WTC11 (cell line): ENCODE data around the gene AKT1S1. TPM values are rescaled to one million over a fixed set of nuclear protein-coding genes. Genes with fewer than 3 reads are reported as not detected.

Experiments used
- ATAC-seq: fragments of 200-7000 bp; cut with Tn5 transposase; 2 replicates; pipeline ENCODE4 v1.10.0; 2021; ENCODE audit warnings: mild to moderate bottlenecking, moderate library complexity
- CTCF ChIA-PET: fragments of 300-600 bp; sonication (Branson Sonifier 250); formaldehyde crosslinking; loops from one replicate; lab custom pipeline; 2021; ENCODE audit warnings: antibody characterized with exemption; lab: Charles Lee
- POLR2A ChIA-PET: fragments of 350-600 bp; sonication (Branson Sonifier 250); formaldehyde crosslinking; loops from one replicate; lab custom pipeline; 2021; ENCODE audit warnings: antibody characterized with exemption; lab: Charles Lee
- DNase-seq: peaks from one replicate; pipeline ENCODE4 v3.0.0; 2021; ENCODE audit warnings: low spot score
- H3K27ac Mint-ChIP-seq: 2 replicates; pipeline ENCODE4 v1.8.0; 2021; ENCODE audit warnings: mixed read lengths
- H3K27me3 Mint-ChIP-seq: 2 replicates; pipeline ENCODE4 v1.8.0; 2021; ENCODE audit warnings: low read depth, mild to moderate bottlenecking, moderate library complexity, mixed read lengths
- H3K36me3 Mint-ChIP-seq: 2 replicates; pipeline ENCODE4 v1.8.0; 2021; ENCODE audit warnings: mixed read lengths
- H3K4me1 Mint-ChIP-seq: 2 replicates; pipeline ENCODE4 v1.8.0; 2022; ENCODE audit warnings: mixed read lengths
- H3K4me3 Mint-ChIP-seq: 2 replicates; pipeline ENCODE4 v1.8.0; 2021; ENCODE audit warnings: mild to moderate bottlenecking, moderate library complexity, mixed read lengths
- H3K9me3 Mint-ChIP-seq: 2 replicates; pipeline ENCODE4 v1.8.0; 2021; ENCODE audit warnings: mixed read lengths
- CREB1 ChIP-seq: sonication (generic); formaldehyde crosslinking; IDR thresholded peaks from 2 replicates; pipeline ENCODE4 v1.8.0; 2023; ENCODE audit warnings: mild to moderate bottlenecking, missing genetic modification reagents
- CREM ChIP-seq: sonication (generic); formaldehyde crosslinking; IDR thresholded peaks from 2 replicates; pipeline ENCODE4 v1.8.1; 2022; ENCODE audit warnings: mild to moderate bottlenecking, missing genetic modification reagents, moderate library complexity
- EMX1 ChIP-seq: fragments of 250-450 bp; sonication (Bioruptor Pico); IDR thresholded peaks from 2 replicates; pipeline ENCODE4 v1.8.0; 2021; ENCODE audit warnings: mild to moderate bottlenecking
- ETV6 ChIP-seq: sonication (generic); formaldehyde crosslinking; IDR thresholded peaks from 2 replicates; pipeline ENCODE4 v1.8.1; 2022; ENCODE audit warnings: mild to moderate bottlenecking, missing genetic modification reagents
- FOXP1 ChIP-seq: sonication (generic); formaldehyde crosslinking; IDR thresholded peaks from 2 replicates; pipeline ENCODE4 v1.8.0; 2022; ENCODE audit warnings: missing genetic modification reagents, mild to moderate bottlenecking, moderate library complexity, borderline replicate concordance
- GABPB1 ChIP-seq: sonication (generic); formaldehyde crosslinking; IDR thresholded peaks from 2 replicates; pipeline ENCODE4 v1.8.1; 2023; ENCODE audit warnings: mild to moderate bottlenecking, missing genetic modification reagents
- GRHL2 ChIP-seq: fragments of 250-450 bp; sonication (Bioruptor Pico); IDR thresholded peaks from 2 replicates; pipeline ENCODE4 v1.8.0; 2022; ENCODE audit warnings: mild to moderate bottlenecking, moderate library complexity; ENCODE audit not compliant: insufficient replicate concordance, severe bottlenecking
- GTF2I ChIP-seq: fragments of 250-450 bp; sonication (Bioruptor Pico); conservative IDR thresholded peaks from 2 replicates; pipeline ENCODE4 v1.4.0; 2021; ENCODE audit warnings: mild to moderate bottlenecking
- KAT7 ChIP-seq: sonication (generic); formaldehyde crosslinking; IDR thresholded peaks from 2 replicates; pipeline ENCODE4 v1.8.1; 2023; ENCODE audit warnings: missing genetic modification reagents, mild to moderate bottlenecking, borderline replicate concordance
- MYBL2 ChIP-seq: sonication (generic); formaldehyde crosslinking; IDR thresholded peaks from 2 replicates; pipeline ENCODE4 v1.8.1; 2023; ENCODE audit warnings: mild to moderate bottlenecking, moderate library complexity, missing genetic modification reagents
- NFATC4 ChIP-seq: fragments of 250-450 bp; sonication (Bioruptor Pico); IDR thresholded peaks from 2 replicates; pipeline ENCODE4 v1.9.0; 2021; ENCODE audit warnings: mild to moderate bottlenecking
- SMAD3 ChIP-seq: sonication (generic); formaldehyde crosslinking; IDR thresholded peaks from 2 replicates; pipeline ENCODE4 v1.8.0; 2022; ENCODE audit warnings: missing genetic modification reagents, mild to moderate bottlenecking, borderline replicate concordance
- ZNF232 ChIP-seq: sonication (generic); formaldehyde crosslinking; IDR thresholded peaks from 2 replicates; pipeline ENCODE4 v1.8.0; 2022; ENCODE audit warnings: mild to moderate bottlenecking, missing genetic modification reagents
- ZNF396 ChIP-seq: fragments of 250-450 bp; sonication (Bioruptor Pico); IDR thresholded peaks from 2 replicates; pipeline ENCODE4 v1.8.0; 2021; ENCODE audit warnings: mild to moderate bottlenecking, moderate library complexity, borderline replicate concordance
- ZNF671 ChIP-seq: fragments of 250-450 bp; sonication (Bioruptor Pico); IDR thresholded peaks from 2 replicates; pipeline ENCODE4 v1.8.0; 2021; ENCODE audit warnings: mild to moderate bottlenecking
- total RNA-seq: library from RNA; stranded (reverse); gene quantifications from 3 replicates; pipeline ENCODE4 v1.2.3, GENCODE V29; 2021
- TF ChIP-seq, protein P1 (sequence below): sonication (generic); formaldehyde crosslinking; IDR thresholded peaks from 2 replicates; pipeline ENCODE4 v1.8.0; 2022; ENCODE audit warnings: mild to moderate bottlenecking, missing genetic modification reagents
- TF ChIP-seq, protein P2 (sequence below): sonication (generic); formaldehyde crosslinking; IDR thresholded peaks from 2 replicates; pipeline ENCODE4 v1.8.1; 2023; ENCODE audit warnings: mild to moderate bottlenecking, missing genetic modification reagents, moderate library complexity
- TF ChIP-seq, protein P3 (sequence below): sonication (generic); formaldehyde crosslinking; IDR thresholded peaks from 2 replicates; pipeline ENCODE4 v1.8.0; 2023; ENCODE audit warnings: mild to moderate bottlenecking, missing genetic modification reagents
- TF ChIP-seq, protein P4 (sequence below): sonication (generic); formaldehyde crosslinking; IDR thresholded peaks from 2 replicates; pipeline ENCODE4 v1.8.1; 2022; ENCODE audit warnings: mild to moderate bottlenecking, moderate library complexity, missing genetic modification reagents

AKT1S1 gene
- total RNA-seq, 1 experiment from 2014 or later, result 47.8 TPM

DNA sequence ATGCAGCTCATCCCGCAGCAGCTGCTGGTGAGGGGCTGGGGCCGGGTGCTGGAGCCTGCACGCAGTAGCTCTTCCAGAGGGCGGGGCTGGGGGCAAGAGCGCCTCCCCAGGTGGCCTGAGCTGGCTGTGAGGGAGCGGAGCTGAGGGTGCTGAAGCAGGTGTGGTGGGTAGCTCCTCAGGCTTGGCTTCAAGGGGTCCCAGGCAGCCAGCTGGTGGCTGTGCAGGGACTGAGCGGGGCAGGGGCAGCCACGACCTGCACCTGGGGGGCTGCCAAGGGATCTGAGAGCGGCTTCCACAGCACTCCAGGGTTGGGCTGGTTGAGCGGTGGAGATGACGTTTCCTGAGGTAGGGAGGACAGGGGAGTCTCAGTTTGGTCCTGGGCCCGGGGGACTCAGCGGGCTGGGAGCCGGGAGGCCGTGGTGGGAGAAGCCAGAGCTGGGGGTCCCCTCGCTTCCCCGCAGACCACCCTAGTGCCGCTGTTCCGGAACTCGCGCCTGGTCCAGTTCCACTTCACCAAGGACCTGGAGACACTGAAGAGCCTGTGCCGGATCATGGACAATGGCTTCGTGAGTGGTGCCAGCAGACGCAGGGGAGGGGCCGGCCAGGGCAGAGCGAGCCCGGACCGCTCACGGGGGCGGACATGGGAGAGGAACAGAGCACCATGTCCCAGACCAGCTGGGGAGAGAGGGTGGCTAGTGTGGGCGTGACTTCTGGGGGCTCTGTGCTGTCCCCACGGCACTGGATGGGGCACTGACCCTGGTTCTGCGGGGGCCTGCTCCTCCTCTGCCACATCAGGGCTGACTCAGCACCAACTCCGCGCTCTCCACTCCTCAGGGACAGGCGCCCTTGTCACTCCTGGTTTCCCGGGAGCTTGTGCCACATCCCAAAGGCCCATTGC, 18.8 kb downstream of the AKT1S1 start:
- no peak overlapping the region for H3K4me3 Mint-ChIP-seq
- peaks cover 23% of the 10 kb centered on the region for H3K36me3 Mint-ChIP-seq
- no peak for ATAC-seq
- ChIA-PET POLR2A (interaction anchor here (0.5 to 2.4 kb wide), 5 partner anchors 8 to 365 kb away, joined by 3 to 7 read pairs (median 4); partner anchors contain the start of gene PNKP), CTCF (interaction anchor here (0.6 to 2.1 kb wide), 3 partner anchors 8 to 45 kb away, joined by 3 to 6 read pairs (median 5); partner anchors contain the start of gene FUZ)
- peaks cover 14% of the 10 kb centered on the region for H3K4me1 Mint-ChIP-seq
- TF ChIP-seq CREM (CRISPR knock-in tag) (0 out of 2 replicates have a peak, but pooled peaks have one; percentile 8), GRHL2 (CRISPR knock-in tag) (no peak), GABPB1 (no peak), ZNF671 (CRISPR knock-in tag) (peak; percentile 52; the same call in 1 of the 2 replicates), ZNF396 (CRISPR knock-in tag) (no peak), KAT7 (CRISPR knock-in tag) (no peak)
- TF ChIP-seq, protein P1, sequence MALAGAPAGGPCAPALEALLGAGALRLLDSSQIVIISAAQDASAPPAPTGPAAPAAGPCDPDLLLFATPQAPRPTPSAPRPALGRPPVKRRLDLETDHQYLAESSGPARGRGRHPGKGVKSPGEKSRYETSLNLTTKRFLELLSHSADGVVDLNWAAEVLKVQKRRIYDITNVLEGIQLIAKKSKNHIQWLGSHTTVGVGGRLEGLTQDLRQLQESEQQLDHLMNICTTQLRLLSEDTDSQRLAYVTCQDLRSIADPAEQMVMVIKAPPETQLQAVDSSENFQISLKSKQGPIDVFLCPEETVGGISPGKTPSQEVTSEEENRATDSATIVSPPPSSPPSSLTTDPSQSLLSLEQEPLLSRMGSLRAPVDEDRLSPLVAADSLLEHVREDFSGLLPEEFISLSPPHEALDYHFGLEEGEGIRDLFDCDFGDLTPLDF (CRISPR knock-in tag), result no peak
- TF ChIP-seq, protein P2, sequence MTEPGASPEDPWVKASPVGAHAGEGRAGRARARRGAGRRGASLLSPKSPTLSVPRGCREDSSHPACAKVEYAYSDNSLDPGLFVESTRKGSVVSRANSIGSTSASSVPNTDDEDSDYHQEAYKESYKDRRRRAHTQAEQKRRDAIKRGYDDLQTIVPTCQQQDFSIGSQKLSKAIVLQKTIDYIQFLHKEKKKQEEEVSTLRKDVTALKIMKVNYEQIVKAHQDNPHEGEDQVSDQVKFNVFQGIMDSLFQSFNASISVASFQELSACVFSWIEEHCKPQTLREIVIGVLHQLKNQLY (CRISPR knock-in tag), result 0 out of 2 replicates have a peak, but pooled peaks have one; percentile 21
- TF ChIP-seq, protein P3, sequence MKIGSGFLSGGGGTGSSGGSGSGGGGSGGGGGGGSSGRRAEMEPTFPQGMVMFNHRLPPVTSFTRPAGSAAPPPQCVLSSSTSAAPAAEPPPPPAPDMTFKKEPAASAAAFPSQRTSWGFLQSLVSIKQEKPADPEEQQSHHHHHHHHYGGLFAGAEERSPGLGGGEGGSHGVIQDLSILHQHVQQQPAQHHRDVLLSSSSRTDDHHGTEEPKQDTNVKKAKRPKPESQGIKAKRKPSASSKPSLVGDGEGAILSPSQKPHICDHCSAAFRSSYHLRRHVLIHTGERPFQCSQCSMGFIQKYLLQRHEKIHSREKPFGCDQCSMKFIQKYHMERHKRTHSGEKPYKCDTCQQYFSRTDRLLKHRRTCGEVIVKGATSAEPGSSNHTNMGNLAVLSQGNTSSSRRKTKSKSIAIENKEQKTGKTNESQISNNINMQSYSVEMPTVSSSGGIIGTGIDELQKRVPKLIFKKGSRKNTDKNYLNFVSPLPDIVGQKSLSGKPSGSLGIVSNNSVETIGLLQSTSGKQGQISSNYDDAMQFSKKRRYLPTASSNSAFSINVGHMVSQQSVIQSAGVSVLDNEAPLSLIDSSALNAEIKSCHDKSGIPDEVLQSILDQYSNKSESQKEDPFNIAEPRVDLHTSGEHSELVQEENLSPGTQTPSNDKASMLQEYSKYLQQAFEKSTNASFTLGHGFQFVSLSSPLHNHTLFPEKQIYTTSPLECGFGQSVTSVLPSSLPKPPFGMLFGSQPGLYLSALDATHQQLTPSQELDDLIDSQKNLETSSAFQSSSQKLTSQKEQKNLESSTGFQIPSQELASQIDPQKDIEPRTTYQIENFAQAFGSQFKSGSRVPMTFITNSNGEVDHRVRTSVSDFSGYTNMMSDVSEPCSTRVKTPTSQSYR, result 0 out of 2 replicates have a peak, but pooled peaks have one; percentile 22
- H3K27ac Mint-ChIP-seq, result no peak overlapping the region
- DNase-seq, result no peak
- H3K9me3 Mint-ChIP-seq, result no peaks in the 10 kb centered on the region
- no peaks in the 10 kb centered on the region; the same call in 1 of the 2 replicates for H3K27me3 Mint-ChIP-seq

DNA sequence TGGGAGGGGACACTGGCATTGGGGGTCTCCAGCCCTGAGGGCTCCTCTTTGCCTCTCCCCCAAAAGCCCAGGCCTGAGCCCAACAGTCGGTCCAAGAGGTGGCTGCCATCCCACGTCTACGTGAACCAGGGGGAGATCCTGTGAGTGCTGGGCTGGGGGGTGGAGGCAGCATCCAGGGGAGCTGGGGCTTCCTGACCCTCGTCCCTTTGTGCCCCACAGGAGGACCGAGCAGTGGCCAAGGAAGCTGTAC, 19.4 kb downstream of the AKT1S1 start:
- no peaks in the 10 kb centered on the region; the same call in 1 of the 2 replicates for H3K27me3 Mint-ChIP-seq
- no peaks in the 10 kb centered on the region for H3K9me3 Mint-ChIP-seq
- H3K4me1 Mint-ChIP-seq, result peaks cover 15% of the 10 kb centered on the region
- DNase-seq (no peak), ATAC-seq (no peak)
- H3K36me3 Mint-ChIP-seq, result peaks cover 20% of the 10 kb centered on the region
- TF ChIP-seq, protein P4, sequence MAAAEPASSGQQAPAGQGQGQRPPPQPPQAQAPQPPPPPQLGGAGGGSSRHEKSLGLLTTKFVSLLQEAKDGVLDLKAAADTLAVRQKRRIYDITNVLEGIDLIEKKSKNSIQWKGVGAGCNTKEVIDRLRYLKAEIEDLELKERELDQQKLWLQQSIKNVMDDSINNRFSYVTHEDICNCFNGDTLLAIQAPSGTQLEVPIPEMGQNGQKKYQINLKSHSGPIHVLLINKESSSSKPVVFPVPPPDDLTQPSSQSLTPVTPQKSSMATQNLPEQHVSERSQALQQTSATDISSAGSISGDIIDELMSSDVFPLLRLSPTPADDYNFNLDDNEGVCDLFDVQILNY (CRISPR knock-in tag), result no peak
- 0 out of 2 replicates have a peak, but pooled peaks have one; percentile 15 for TF ChIP-seq CREM (CRISPR knock-in tag)
- ChIA-PET CTCF (interaction anchor here (1.0 to 2.1 kb wide), 2 partner anchors 9 to 45 kb away, joined by 5 to 6 read pairs; partner anchors contain the start of gene FUZ), POLR2A (interaction anchor here (0.6 to 2.4 kb wide), 4 partner anchors 7 to 12 kb away, joined by 3 to 7 read pairs (median 4); partner anchors contain the start of gene PNKP)
- H3K27ac Mint-ChIP-seq, result peak overlapping the region; percentile 19; the same call in 1 of the 2 replicates
- H3K4me3 Mint-ChIP-seq, result no peak overlapping the region

DNA sequence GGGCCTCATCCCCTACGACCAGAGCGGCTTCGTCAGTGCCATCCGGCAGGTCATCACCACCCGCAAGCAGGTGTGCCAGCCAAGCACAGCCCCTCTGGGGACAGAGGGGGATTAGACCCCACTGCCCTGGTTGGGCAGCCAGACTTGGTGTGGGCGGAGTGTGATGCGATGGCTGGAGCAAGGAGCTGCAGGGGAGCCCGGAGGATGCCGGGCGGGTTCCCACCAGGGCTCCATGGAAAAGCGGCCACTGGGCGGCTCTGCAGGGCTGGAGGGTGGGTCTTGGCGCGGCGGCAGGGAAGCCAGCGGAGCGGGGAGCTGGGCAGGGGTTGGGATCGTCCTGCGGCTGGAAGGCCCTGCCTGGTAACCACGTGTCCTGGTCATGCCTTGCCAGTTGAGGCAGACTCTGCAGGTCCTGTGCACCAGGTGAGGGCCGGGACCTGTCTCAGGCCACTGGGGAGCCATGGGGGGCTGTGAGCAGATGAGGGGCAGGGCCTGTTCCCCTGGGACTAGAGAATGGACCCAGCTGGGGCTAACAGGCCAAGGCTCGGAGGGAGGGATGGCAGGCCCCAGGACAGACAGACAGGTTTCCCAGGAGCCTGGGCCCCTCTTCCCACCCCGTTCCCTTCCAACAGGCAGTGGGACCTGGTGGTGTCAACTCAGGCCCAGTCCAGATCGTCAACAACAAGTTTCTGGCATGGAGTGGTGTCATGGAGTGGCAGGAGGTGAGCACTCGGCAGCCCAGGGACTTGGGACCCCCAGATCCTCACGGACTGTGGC, 19.9 kb downstream of the AKT1S1 start:
- ChIA-PET POLR2A (interaction anchor here (0.6 to 2.4 kb wide), 4 partner anchors 8 to 12 kb away, joined by 3 to 7 read pairs (median 4); partner anchors contain the start of gene PNKP), CTCF (interaction anchor here (0.5 to 1.0 kb wide), 2 partner anchors 10 to 108 kb away, joined by 3 to 5 read pairs; no protein-coding TSS in a partner anchor)
- Mint-ChIP-seq H3K4me3 (no peak overlapping the region), H3K4me1 (peaks cover 20% of the 10 kb centered on the region), H3K27ac (peak overlapping the region; percentile 19; the same call in 1 of the 2 replicates), H3K9me3 (no peaks in the 10 kb centered on the region), H3K27me3 (peaks cover under 1% of the 10 kb centered on the region; the same call in 1 of the 2 replicates), H3K36me3 (peaks cover 26% of the 10 kb centered on the region)
- TF ChIP-seq ZNF232 (CRISPR knock-in tag) (0 out of 2 replicates have a peak, but pooled peaks have one; percentile 36), CREB1 (CRISPR knock-in tag) (0 out of 2 replicates have a peak, but pooled peaks have one; percentile 17), EMX1 (CRISPR knock-in tag) (peak; percentile 31; the same call in 1 of the 2 replicates), NFATC4 (CRISPR knock-in tag) (0 out of 2 replicates have a peak, but pooled peaks have one; percentile 23), ZNF671 (CRISPR knock-in tag) (no peak), MYBL2 (CRISPR knock-in tag) (no peak; the same call in 1 of the 2 replicates), ETV6 (CRISPR knock-in tag) (no peak; the same call in 1 of the 2 replicates), GTF2I (CRISPR knock-in tag) (peak; percentile 87), FOXP1 (CRISPR knock-in tag) (peak; percentile 71), SMAD3 (peak; percentile 69; the same call in 1 of the 2 replicates)
- ATAC-seq (peak; percentile 6), DNase-seq (no peak)
